Naive thymus-derived CD8-positive, alpha-beta T cell (primary cell): ENCODE results near the gene MDM1. TPM values are rescaled to one million over a fixed set of nuclear protein-coding genes. Genes with fewer than 3 reads are reported as not detected.

Source experiments
- ATAC-seq, 2 donors: fragments of 150-1000 bp; cut with Tn5 transposase in 1 of 2; sonication (Bioruptor Pico), chemical (Tn5 transposase) in 1 of 2; 1 replicate in 1 of 2; 2 replicates in 1 of 2; pipeline ENCODE4 v1.10.0; 2021; ENCODE audit warnings: mild to moderate bottlenecking in 2 of 2, moderate library complexity in 2 of 2
- POLR2A ChIA-PET: fragments of 350-600 bp; sonication (Branson Sonifier 250); formaldehyde crosslinking; loops from one replicate; lab custom pipeline; 2021; ENCODE audit warnings: antibody characterized with exemption; lab: Charles Lee
- DNase-seq, 10 donors: peaks; one replicate each; pipeline versions ENCODE4 v3.0.0 to v3.0.0-alpha.2; 2020 to 2022
- H3K27ac Mint-ChIP-seq, 10 donors: one replicate each; pipeline ENCODE4 v1.8.0; 2020 to 2022; ENCODE audit warnings: mild to moderate bottlenecking in 10 of 10, mixed read lengths in 10 of 10, moderate library complexity in 4 of 10, inconsistent platforms in 1 of 10
- H3K27me3 Mint-ChIP-seq, 5 donors: one replicate each; pipeline ENCODE4 v1.8.0; 2021 to 2022; ENCODE audit warnings: mixed read lengths in 5 of 5
- H3K36me3 Mint-ChIP-seq, 3 donors: one replicate each; pipeline ENCODE4 v1.8.0; 2020 to 2022; ENCODE audit warnings: mixed read lengths in 3 of 3, mild to moderate bottlenecking in 2 of 3, inconsistent platforms in 1 of 3
- H3K4me1 Mint-ChIP-seq, 4 donors: one replicate each; pipeline ENCODE4 v1.8.0; 2021 to 2022; ENCODE audit warnings: mixed read lengths in 4 of 4
- H3K4me3 Mint-ChIP-seq, 10 donors: one replicate each; pipeline ENCODE4 v1.8.0; 2020 to 2022; ENCODE audit warnings: mild to moderate bottlenecking in 10 of 10, mixed read lengths in 10 of 10, moderate library complexity in 6 of 10, inconsistent platforms in 1 of 10
- H3K9me3 Mint-ChIP-seq, 9 donors: one replicate each; pipeline ENCODE4 v1.8.0; 2020 to 2022; ENCODE audit warnings: mixed read lengths in 9 of 9, mild to moderate bottlenecking in 3 of 9, inconsistent platforms in 1 of 9, moderate library complexity in 1 of 9
- polyA plus RNA-seq, 3 donors: library from polyadenylated mRNA; unstranded; fragments of 300-500 nt; fragmentation: Illumina TruSeq; gene quantifications; one replicate each; pipeline ENCODE4 v1.2.3, GENCODE V29; 2021
- total RNA-seq, 8 experiments: library from RNA in 2 of 8; stranded (reverse) in 2 of 8; gene quantifications; one replicate each; pipeline ENCODE4 v1.2.3 and lab custom pipeline; 2021 to 2026

MDM1 gene, protein sequence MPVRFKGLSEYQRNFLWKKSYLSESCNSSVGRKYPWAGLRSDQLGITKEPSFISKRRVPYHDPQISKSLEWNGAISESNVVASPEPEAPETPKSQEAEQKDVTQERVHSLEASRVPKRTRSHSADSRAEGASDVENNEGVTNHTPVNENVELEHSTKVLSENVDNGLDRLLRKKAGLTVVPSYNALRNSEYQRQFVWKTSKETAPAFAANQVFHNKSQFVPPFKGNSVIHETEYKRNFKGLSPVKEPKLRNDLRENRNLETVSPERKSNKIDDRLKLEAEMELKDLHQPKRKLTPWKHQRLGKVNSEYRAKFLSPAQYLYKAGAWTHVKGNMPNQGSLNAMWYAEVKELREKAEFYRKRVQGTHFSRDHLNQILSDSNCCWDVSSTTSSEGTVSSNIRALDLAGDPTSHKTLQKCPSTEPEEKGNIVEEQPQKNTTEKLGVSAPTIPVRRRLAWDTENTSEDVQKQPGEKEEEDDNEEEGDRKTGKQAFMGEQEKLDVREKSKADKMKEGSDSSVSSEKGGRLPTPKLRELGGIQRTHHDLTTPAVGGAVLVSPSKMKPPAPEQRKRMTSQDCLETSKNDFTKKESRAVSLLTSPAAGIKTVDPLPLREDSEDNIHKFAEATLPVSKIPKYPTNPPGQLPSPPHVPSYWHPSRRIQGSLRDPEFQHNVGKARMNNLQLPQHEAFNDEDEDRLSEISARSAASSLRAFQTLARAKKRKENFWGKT
- 10 to 100 TPM; 28.2 to 34.6 TPM for total RNA-seq
- 10 to 100 TPM; 16.2 to 20.8 (median 17.8) TPM for polyA plus RNA-seq
- total RNA-seq (lab: John Stamatoyannopoulos, UW): 19.7 to 48.2 (median 29.5) reads per million in 6 experiments

DNA sequence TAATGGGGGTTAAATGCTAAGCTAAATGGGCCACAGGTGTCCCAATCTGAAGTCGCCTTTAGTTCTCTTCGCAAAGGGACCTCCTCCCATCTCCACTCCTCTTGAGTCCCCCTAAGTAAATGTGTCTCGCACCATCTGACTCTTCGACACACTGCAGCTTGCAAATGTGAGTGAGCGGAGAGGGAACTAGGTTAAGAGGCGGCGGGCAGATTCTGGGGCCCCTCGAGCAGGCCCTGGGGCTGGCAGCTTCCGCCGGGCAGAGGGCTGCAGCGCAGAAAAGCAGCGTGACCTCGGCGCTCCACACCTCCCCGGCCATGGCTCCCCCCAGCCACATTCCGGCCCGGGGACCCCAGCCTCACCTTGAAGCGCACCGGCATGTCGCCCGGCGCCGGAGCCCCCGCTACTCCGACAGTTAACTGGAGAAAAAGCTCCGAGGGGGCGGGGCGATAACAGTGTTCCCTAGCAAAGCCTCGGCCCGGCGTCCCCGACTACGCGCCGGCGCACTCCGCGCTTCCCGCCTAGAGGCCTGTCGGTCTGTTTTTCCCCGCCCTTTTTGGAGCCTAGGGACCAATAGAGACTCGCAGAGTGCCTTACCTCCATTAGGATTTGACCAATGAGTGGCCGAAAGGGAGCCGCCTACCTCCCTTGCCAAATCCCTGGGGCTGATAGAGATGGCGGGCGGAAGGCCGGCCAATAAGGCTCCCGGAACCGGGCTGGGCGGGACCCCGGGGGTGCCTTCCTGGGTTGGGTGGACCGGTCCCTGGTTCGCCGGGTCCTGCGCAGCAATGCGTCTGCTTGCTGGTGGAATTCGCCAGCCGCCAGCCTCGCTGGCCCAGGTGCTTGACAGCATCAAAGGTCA, at the start of gene MDM1:
Gene MDM1, minus strand, starts transcription at position 494 of the 859 bp plus-strand sequence. Its CDS starts 117 bp downstream, at position 377.
- Mint-ChIP-seq H3K27me3 (no peaks in the 10 kb centered on the region), H3K4me1 (peaks cover 27 to 65% (median 54%) of the 10 kb centered on the region in 4 donors), H3K36me3 (peaks cover 0 to 22% (median 2%) of the 10 kb centered on the region in 3 donors), H3K4me3 (peak within 1 kb of the TSS; percentile 84 to 93 (median 90)), H3K27ac (peak within 1 kb of the TSS; percentile 75 to 94 (median 92)), H3K9me3 (no peaks in the 10 kb centered on the region)
- DNase-seq: peak; percentile 93 to 98 (median 94)
- ATAC-seq: peak; percentile 95
- POLR2A ChIA-PET: interaction anchor here (0.6 to 1.1 kb wide), 8 partner anchors 25 to 475 kb away, joined by 3 to 4 read pairs (median 3); partner anchors contain the start of genes MDM2 and NUP107

DNA sequence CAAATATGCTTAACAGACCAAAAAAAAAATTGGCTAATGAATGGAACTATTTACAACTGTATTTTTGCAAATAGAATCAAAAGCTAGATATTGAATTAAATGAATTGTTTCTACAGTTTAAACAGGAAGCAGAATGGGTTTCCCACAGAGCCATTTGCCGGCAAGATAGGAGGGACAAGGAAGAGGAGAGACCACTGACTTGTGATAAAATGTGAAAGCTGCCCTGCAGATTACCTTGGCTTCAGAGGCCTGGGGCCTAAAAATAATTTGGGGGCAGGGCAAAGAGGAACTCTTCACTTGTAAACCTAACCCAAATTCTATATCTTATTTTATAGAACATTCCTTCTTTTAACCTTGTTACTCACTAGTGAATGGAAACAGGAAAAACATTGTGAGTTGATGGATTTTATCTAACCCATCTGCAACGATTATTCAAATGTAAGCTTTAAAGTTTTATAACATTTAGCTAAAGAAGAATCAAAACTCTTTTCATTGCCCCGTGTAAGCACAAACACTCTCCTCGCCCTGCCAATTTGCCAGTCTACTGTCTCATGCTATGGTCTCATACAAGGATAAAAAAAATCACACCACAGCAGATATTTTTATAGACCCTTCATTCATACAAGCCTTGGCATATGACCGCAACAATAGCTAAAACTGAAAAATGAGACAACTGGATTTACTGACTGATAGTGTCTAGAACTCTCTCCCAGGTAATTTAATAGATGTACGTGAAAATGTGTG, 49.5 kb upstream of the MDM1 start:
- Mint-ChIP-seq H3K27me3 (peaks cover 0 to 3% (median 0%) of the 10 kb centered on the region in 5 donors), H3K9me3 (peaks cover 0 to 28% (median 15%) of the 10 kb centered on the region in 9 donors), H3K27ac (no peak overlapping the region), H3K36me3 (peaks cover 0 to 15% (median 14%) of the 10 kb centered on the region in 3 donors), H3K4me1 (peaks cover 18 to 55% (median 33%) of the 10 kb centered on the region in 4 donors), H3K4me3 (no peak overlapping the region)
- POLR2A ChIA-PET: interaction anchor here (0.6 to 1.5 kb wide), 3 partner anchors 9 to 16 kb away, joined by 3 to 5 read pairs (median 5); no protein-coding TSS in a partner anchor
- DNase-seq (no peak), ATAC-seq (no peak)

DNA sequence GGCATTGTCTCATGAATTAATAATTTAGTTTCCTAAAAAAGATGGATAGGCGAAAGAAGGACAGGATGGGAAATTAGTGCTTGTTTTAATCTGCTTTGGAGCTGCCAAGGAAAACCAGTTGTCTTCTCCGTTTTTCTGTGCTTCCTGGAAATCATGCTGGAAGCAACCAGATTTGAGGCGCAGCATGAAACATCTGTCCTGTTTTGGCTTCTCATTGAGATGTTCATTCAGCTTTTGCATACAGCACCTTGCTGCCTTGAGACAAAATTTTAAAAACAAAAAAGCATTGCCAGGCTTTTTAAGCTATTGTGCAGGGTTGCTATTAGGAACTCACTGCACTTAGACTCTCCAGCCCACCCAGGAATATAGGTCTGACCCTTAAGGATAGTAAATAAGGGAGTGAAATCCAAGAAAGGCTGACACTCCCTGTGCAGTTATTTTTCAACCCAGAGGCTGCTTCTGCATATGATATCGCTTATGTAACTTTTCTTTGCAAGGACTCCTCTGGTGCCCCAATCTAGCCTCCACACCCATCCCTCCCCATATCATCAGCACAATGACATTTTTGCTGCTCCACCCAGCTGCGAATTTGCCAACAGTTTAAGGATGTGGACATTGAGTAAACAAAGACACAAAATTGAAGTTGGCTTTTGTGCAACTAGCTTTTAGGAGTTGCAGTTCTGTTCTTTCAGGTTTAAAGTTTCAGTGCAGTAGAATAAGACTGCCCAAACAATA, 46.9 kb upstream of the MDM1 start:
- peaks cover 0 to 3% (median 0%) of the 10 kb centered on the region in 5 donors for H3K27me3 Mint-ChIP-seq
- DNase-seq (no peak), ATAC-seq (no peak)
- no peak overlapping the region for H3K27ac Mint-ChIP-seq
- H3K9me3 Mint-ChIP-seq: peaks cover 0 to 19% (median 9%) of the 10 kb centered on the region in 9 donors
- H3K4me1 Mint-ChIP-seq: peaks cover 19 to 64% (median 41%) of the 10 kb centered on the region in 4 donors
- POLR2A ChIA-PET: no interaction called here
- no peak overlapping the region for H3K4me3 Mint-ChIP-seq
- H3K36me3 Mint-ChIP-seq: peaks cover 0 to 12% (median 4%) of the 10 kb centered on the region in 3 donors

DNA sequence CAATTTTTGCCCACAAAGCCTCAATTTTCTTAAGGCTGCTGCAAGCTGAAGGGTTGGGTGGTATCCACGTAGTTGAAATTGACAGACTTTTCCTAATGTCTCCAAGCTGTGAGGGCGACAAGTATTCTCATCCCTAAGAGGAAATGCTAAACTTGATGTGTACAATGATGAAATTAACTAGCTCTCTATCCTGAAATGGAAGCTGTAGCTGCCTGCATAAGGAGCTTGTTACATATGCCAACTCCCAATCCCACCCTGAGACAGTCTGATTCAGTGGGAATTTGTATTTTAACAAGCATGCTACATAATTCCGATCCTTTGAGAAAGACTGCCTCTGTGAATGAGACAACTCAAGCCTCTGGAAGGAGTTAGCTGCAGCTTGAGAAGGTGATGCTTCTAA, 45.7 kb upstream of the MDM1 start:
- no peak overlapping the region for H3K27ac Mint-ChIP-seq
- H3K4me1 Mint-ChIP-seq: peaks cover 20 to 69% (median 43%) of the 10 kb centered on the region in 4 donors
- peaks cover 0 to 8% (median 1%) of the 10 kb centered on the region in 9 donors for H3K9me3 Mint-ChIP-seq
- H3K36me3 Mint-ChIP-seq: peaks cover 0 to 3% (median 0%) of the 10 kb centered on the region in 3 donors
- POLR2A ChIA-PET: no interaction called here
- DNase-seq (no peak), ATAC-seq (no peak)
- peaks cover 0 to 3% (median 0%) of the 10 kb centered on the region in 5 donors for H3K27me3 Mint-ChIP-seq
- no peak overlapping the region for H3K4me3 Mint-ChIP-seq

DNA sequence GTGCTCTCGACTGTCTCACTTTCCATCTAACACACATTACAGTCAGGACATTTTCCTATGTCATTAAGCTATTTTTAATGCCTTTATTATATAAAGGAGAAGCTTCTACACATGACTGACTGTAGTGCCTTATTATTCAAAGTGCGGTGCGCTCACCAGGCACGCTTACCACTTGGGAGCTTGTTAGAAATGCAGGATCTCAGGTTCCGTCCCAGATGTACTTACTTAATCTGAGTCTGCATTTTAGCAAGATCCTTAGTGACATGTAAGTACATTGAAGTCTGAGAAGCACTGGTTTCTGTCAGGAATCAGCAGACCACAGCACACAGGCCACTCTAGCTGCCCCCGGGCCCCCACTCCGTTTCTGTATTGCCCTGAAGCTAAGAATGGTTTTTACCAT, 44.7 kb upstream of the MDM1 start:
- H3K36me3 Mint-ChIP-seq: no peaks in the 10 kb centered on the region
- POLR2A ChIA-PET: interaction anchor here (1.3 to 1.7 kb wide), 2 partner anchors 9 to 12 kb away, joined by 4 read pairs; no protein-coding TSS in a partner anchor
- no peak for ATAC-seq
- H3K27me3 Mint-ChIP-seq: peaks cover 0 to 3% (median 0%) of the 10 kb centered on the region in 5 donors
- no peak overlapping the region for H3K4me3 Mint-ChIP-seq
- H3K4me1 Mint-ChIP-seq: peaks cover 22 to 69% (median 46%) of the 10 kb centered on the region in 4 donors
- DNase-seq: no peak
- H3K27ac Mint-ChIP-seq: no peak overlapping the region
- H3K9me3 Mint-ChIP-seq: peaks cover 0 to 4% (median 0%) of the 10 kb centered on the region in 9 donors

DNA sequence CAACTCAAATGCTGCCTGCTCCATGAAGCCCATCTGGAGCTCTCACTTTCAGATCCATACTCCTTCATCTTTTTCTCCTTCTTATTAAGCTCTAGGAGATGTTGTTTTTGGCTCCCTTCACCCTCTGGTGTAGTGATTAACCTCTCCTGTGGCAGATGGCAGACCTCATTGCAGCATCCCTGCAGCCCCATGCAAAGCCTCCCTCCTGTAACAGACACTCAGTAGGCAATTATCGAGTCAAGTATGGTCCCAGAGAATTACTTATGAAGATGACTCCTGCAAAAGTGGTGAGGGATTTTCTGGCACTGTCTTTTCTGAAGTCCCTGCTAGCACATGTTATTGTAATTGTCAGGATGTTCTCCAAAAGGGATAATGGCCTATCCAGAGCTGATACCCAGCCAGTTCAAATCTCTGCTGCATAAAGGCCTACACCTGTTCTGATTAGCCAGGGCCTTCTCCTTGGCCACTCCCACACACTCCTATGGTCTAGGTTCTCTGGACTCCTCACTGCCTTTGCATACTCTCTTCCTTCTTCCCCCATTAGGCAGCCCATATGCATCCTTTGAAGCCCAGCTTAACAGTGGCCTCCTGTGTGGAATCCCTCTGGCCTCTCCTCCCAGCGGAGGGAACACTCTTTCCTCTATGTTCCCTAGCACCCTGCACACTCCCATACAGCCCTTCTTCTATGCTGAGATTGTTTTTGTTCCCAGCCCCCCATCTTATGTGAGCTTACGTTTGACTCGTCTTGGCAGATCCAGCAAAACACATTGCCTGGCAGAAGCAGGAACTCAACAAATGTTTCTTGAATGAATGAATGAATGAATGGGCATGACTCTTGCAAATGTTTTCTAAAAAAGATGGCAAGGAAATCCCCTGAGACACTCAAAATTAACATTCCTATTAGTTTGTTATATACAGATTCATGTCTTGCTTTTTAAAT, 43.9 kb upstream of the MDM1 start:
- peaks cover 0 to 4% (median 0%) of the 10 kb centered on the region in 9 donors for H3K9me3 Mint-ChIP-seq
- POLR2A ChIA-PET: interaction anchor here (0.7 to 1.7 kb wide), 4 partner anchors 10 to 234 kb away, joined by 3 to 4 read pairs (median 4); partner anchors contain the start of gene RAP1B
- H3K4me1 Mint-ChIP-seq: peaks cover 19 to 69% (median 48%) of the 10 kb centered on the region in 4 donors
- H3K27ac Mint-ChIP-seq: peak overlapping the region in 3 of 10 donors; percentile 7 to 50 (median 33)
- peaks cover 0 to 3% (median 0%) of the 10 kb centered on the region in 5 donors for H3K27me3 Mint-ChIP-seq
- DNase-seq: no peak
- no peak overlapping the region for H3K4me3 Mint-ChIP-seq
- H3K36me3 Mint-ChIP-seq: no peaks in the 10 kb centered on the region
- no peak for ATAC-seq

DNA sequence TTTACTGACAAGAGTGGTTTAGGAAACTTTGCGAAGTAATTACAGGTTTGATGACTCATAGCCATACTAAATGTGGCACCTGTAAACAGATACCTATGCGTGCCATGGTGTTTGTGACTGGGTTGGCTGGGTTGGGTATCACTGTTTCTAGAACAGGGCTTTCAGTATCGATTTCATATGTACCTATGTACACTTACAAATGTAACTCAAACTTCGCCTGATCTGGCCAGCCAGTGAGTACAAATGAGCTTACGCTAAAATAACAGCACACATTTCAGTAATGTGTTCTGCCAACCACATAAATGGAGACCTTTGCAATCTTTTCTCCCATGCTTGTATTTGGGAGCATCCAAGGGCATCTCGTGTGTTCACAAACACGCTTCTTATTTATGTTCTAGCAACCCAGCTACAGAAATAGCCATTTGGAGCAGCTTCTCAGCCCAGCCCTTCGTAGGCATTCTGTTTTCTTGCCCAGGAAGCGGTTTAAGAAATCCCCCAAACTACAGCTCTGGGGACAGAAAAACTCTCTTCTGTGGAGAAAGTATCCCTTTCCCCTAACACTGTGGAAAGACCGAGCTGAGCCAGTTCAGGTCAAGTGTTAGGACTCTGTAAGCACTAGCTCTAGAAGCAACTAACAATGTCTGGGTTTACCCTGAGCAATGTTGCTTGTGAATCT, 42.3 kb upstream of the MDM1 start:
- H3K4me3 Mint-ChIP-seq: peak overlapping the region in 2 of 10 donors; percentile 11 to 34
- POLR2A ChIA-PET: interaction anchor here (0.8 kb wide), 1 partner anchor 236 kb away, joined by 3 read pairs; the partner anchor contains the start of gene RAP1B
- peak overlapping the region in 7 of 10 donors; percentile 25 to 75 (median 64) for H3K27ac Mint-ChIP-seq
- H3K27me3 Mint-ChIP-seq: peaks cover 0 to 3% (median 0%) of the 10 kb centered on the region in 5 donors
- H3K36me3 Mint-ChIP-seq: no peaks in the 10 kb centered on the region
- ATAC-seq (peak in 1 of 2 donors; percentile 70), DNase-seq (no peak)
- H3K4me1 Mint-ChIP-seq: peaks cover 24 to 72% (median 51%) of the 10 kb centered on the region in 4 donors
- H3K9me3 Mint-ChIP-seq: no peaks in the 10 kb centered on the region

DNA sequence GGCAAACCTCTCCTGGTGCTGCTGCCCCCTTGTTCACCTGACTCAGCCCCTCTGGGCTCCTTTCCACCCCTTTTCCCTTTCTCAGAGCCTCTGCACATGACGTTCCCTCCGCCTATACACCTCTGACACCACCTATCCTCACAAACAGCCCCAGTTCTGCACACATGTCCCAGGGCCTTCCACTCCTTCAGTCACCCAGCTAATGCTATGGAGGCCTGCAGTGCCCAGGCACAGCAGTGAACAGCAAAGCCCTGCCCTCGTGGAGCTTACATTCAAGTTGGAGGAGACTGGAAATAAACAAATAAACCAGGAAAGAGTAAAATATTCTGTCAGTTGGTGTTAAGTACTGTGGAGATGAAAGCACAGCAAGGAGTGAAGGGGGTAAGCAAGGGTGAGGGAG, 38.5 kb upstream of the MDM1 start:
- POLR2A ChIA-PET: interaction anchor here (1.1 to 1.3 kb wide), 2 partner anchors 11 to 13 kb away, joined by 3 to 5 read pairs; no protein-coding TSS in a partner anchor
- Mint-ChIP-seq H3K9me3 (no peaks in the 10 kb centered on the region), H3K4me3 (no peak overlapping the region), H3K27me3 (no peaks in the 10 kb centered on the region), H3K27ac (peak overlapping the region in 1 of 10 donors; percentile 63), H3K4me1 (peaks cover 29 to 87% (median 75%) of the 10 kb centered on the region in 4 donors), H3K36me3 (no peaks in the 10 kb centered on the region)
- ATAC-seq (no peak), DNase-seq (no peak)

DNA sequence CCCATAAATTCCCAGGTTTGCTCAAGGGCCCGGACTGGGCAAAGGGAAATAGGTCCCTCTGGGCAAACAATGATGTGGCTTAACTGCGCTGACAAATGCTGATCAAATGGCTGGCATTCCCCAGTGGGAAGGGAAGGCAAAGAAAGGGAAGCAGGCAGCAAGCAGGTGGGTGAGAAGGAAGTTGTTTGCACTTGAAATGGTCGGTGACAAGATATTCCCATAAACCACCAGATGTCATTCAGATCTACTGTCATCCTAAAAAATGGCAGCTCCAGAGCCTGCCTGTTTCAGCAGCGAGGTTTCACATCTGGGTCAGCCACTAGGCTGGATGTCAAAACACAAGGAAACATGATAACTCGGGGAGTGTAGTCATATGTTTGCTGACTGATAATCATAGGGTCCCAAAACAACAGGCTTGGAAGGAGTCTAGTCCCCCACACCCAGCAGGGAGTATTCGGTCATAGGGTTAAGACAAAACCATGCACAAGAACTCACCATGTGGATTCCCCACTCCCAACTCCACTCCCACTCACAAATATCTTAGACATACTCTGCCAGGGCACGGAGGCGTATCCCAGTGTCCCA, 37.9 kb upstream of the MDM1 start:
- Mint-ChIP-seq H3K4me1 (peaks cover 27 to 86% (median 76%) of the 10 kb centered on the region in 4 donors), H3K36me3 (no peaks in the 10 kb centered on the region), H3K4me3 (no peak overlapping the region), H3K27ac (peak overlapping the region in 4 of 10 donors; percentile 12 to 63 (median 33)), H3K27me3 (no peaks in the 10 kb centered on the region), H3K9me3 (no peaks in the 10 kb centered on the region)
- ATAC-seq: no peak
- no peak for DNase-seq
- POLR2A ChIA-PET: interaction anchor here (1.1 to 1.3 kb wide), 2 partner anchors 11 to 14 kb away, joined by 3 to 5 read pairs; no protein-coding TSS in a partner anchor
